LNCaP clone FGC (cell line): ENCODE results near the gene YPEL3.

ENCODE experiments used
- DNase-seq: peaks from one replicate; pipeline ENCODE4 v3.0.0-alpha.2; 2011; ENCODE audit warnings: low read depth
- H3K4me3 ChIP-seq: 2 replicates; pipeline ENCODE4 v1.5.1; 2011; ENCODE audit warnings: mild to moderate bottlenecking, low read depth, low read length, control low read depth
- CTCF ChIP-seq: IDR thresholded peaks from 2 replicates; pipeline ENCODE4 v1.5.1; 2012; ENCODE audit warnings: mild to moderate bottlenecking; ENCODE audit not compliant: control insufficient read depth, insufficient read depth; ENCODE audit errors: extremely low read depth

The YPEL3 gene

GRCh38 chr16:30088832-30089624 lies 7.0 kb downstream of the YPEL3 start:
- no peak overlapping the region for H3K4me3 ChIP-seq
- no peak for DNase-seq
- no peak for TF ChIP-seq CTCF

DNA sequence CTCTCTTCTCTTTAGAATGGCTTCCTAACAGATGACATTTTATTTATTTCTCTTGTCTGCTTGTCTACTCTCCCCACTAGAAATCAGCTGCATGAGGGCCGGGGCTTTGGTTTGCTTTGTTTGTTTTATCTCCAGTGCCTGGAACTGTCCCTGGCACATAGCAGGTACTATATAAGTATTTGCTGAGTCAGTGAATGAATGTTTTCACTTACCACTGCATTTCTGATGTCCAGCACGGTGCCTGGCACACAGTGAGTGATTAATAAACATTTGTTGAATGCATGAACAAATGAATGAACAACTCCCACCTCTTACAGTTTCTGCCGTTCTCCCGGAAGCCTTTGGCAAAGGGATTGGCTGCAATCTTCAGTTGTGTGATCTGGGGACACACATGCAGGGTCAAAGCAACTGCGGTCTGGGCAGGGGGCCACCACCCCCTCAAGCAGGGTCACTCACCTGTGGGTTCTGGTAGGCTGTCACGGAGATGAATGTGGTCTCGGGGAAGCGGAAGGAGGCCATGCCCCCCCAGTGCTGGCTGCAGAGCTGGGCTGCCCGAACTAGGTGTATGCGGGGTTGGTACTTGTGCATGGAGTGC lies 7.7 kb downstream of the YPEL3 start:
- H3K4me3 ChIP-seq, result no peak overlapping the region

DNA sequence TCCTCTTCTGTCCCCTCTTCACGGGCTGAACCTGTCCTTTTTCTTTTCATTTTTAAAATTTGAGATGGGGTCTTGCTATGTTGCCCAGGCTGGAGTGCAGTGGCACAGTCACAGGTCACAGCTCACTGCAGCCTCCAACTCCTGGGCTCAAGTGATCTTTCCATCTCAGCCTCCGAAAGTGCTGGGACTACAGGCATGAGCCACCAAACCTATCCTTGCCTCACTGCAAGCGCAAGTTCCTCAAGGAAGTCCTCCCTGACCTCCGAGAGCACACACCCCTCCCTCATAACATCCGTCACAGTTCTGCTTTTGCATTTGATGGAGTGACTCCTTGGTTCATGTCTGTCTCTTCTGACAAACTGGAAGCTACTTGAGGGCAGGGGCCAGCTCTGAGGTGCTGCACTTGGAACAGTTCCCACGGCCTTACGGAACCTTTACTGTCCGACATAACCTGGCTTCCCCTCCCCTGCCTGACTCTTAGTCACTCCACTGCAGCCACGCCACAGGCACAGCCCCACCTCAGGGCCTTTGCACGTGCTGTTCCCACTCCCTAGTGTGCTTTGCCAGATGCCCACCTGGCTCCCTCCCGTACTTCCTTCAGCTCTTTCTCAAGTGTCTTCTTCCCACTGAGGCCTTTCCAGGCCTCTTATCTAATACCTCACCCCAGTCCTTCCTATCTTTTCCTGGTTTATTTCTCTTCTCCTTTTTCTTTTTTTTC lies 8.7 kb downstream of the YPEL3 start:
- H3K4me3 ChIP-seq, result no peak overlapping the region
- DNase-seq, result no peak
- no peak for TF ChIP-seq CTCF

More for the DNA sequence above, 7.7 kb downstream of the YPEL3 start:
- TF ChIP-seq CTCF, result no peak
- DNase-seq, result no peak

- no peak for DNase-seq
- no peak for TF ChIP-seq CTCF
- no peak overlapping the region for H3K4me3 ChIP-seq
Measured at GRCh38 chr16:30086291-30087140, 9.5 kb downstream of the YPEL3 start.

DNA sequence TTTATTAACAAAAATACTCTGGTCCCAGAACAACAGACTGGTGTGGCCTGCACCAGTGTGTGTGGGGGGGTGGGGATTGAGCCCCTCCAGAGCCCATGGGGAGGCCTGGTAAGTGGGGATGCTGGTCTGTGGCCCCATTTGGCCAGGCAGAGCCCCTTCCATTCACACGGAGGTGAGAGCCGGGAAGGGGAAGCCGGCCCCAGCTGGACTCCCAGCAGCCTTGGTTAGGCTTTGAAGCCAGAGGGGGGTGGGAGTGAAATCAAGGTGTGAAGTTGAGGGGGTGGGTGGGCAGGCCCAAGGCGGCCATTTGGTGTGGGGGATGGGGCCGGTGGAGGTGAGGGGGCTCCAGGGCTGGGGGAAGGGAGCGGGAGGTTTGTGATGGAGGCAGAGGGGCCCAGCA lies 10.2 kb downstream of the YPEL3 start:
- DNase-seq, result no peak
- H3K4me3 ChIP-seq, result no peak overlapping the region
- no peak for TF ChIP-seq CTCF

DNA sequence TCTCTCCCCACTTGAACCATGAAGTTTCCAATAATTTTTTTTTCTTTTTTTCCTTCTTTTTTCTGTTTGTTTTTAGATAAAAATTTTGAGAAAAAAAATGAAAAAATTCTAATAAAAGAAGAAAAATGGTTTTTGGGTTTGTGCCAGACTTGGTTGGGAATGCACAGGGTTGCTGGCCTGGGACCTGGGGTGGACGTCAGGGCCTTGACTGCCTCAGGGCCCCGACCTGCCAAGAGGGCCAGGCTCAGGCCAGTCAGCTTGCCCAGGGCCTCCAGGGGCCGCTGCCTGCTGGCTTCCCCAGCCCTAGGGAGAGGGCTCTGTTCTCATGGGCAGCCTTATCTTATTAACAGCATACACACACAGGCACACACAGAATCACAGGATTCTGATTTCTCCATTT lies 10.8 kb downstream of the YPEL3 start:
- no peak overlapping the region for H3K4me3 ChIP-seq
- TF ChIP-seq CTCF, result no peak
- DNase-seq, result no peak
